ENCODE results near the gene COL18A1. TPM values are rescaled to one million over a fixed set of nuclear protein-coding genes. Genes with fewer than 3 reads are reported as not detected.
A peak's percentile ranks its signal among the peaks of the same experiment; 100 is the strongest.

Gene COL18A1
- total and polyA plus RNA-seq, 9 of the 15 experiments (the other 6 are each of a cell fraction or from before 2014, with no cell fraction given) = 0.14 to 16.4 (median 2.0) TPM

- DNase-seq (ENCODE audit: extremely low read depth in 1 of 4, low spot score in 3 of 4) (no peak), ATAC-seq (no peak; the same call in 2 of the 3 replicates), FAIRE-seq (peak; percentile 70)
- no TSS peak for BruUV-seq (replicated peaks)
- in situ Hi-C loops (cut with MboI) = no loop called here
- Histone ChIP-seq H3K4me1 (replicated peaks in 1 of 2; ENCODE audit: control insufficient read depth in 2 of 2, insufficient read depth in 2 of 2, low read length in 2 of 2) (peaks cover 0 to 45% of the 10 kb centered on the region in 2 experiments; a peak in 4 of 5 replicates), H3K36me3 (ENCODE audit: control insufficient read depth, insufficient read depth, low read length) (no peaks in the 10 kb centered on the region), H4K20me1 (replicated peaks; ENCODE audit: control insufficient read depth, insufficient read depth, low read length) (peaks cover 25% of the 10 kb centered on the region), H3K9ac (ENCODE audit: insufficient read depth in 1 of 2, low read depth in 2 of 2, low read length in 2 of 2) (no peak overlapping the region), H3K27ac (ENCODE audit: extremely low read depth, low read depth, low read length) (no peak overlapping the region), H3K27me3 (ENCODE audit: control insufficient read depth in 2 of 2, insufficient read depth in 2 of 2, low read length in 2 of 2) (peaks cover 81 to 93% of the 10 kb centered on the region in 2 experiments), H3K79me2 (ENCODE audit: control insufficient read depth, insufficient read depth, low read length) (no peaks in the 10 kb centered on the region), H3K4me3 (no peak overlapping the region), H3K9me3 (replicated peaks; ENCODE audit: control insufficient read depth, insufficient read depth, low read depth, low read length) (no peaks in the 10 kb centered on the region), H2AFZ (ENCODE audit: low read depth, low read length) (no peak overlapping the region), H3K4me2 (ENCODE audit: insufficient read depth, low read length) (no peak overlapping the region), H3K9me1 (ENCODE audit: control insufficient read depth, insufficient read depth, low read length) (no peaks in the 10 kb centered on the region)
- TF ChIP-seq GABPA (tag; conservative IDR thresholded peaks at IDR 0.05; ENCODE audit: low read depth) = no peak
- no peak for TF ChIP-seq ZNF274 (IDR thresholded peaks at IDR 0.05; ENCODE audit: borderline replicate concordance, low read depth, low read length)
- TF ChIP-seq PRDM10 (IDR thresholded peaks at IDR 0.05; ENCODE audit: partially characterized antibody) = peak; percentile 11
- TF ChIP-seq DIDO1 (tag; IDR thresholded peaks at IDR 0.05; ENCODE audit: low read depth) = no peak
- TF ChIP-seq ILF3 (IDR thresholded peaks at IDR 0.05; ENCODE audit: borderline replicate concordance) = no peak
- TF ChIP-seq MCM3 (IDR thresholded peaks at IDR 0.05) = no peak
- no peak for TF ChIP-seq ZFX (CRISPR knock-in tag; IDR thresholded peaks at IDR 0.05)
- TF ChIP-seq ZNF263 (CRISPR knock-in tag; IDR thresholded peaks at IDR 0.05; ENCODE audit: borderline replicate concordance) = peak; percentile 76
- no peak for TF ChIP-seq RBM25 (IDR thresholded peaks at IDR 0.05; ENCODE audit: low read depth, low read length, severe bottlenecking)
- no peak for TF ChIP-seq ZKSCAN8 (CRISPR knock-in tag; IDR thresholded peaks at IDR 0.05)
- TF ChIP-seq, protein P1, sequence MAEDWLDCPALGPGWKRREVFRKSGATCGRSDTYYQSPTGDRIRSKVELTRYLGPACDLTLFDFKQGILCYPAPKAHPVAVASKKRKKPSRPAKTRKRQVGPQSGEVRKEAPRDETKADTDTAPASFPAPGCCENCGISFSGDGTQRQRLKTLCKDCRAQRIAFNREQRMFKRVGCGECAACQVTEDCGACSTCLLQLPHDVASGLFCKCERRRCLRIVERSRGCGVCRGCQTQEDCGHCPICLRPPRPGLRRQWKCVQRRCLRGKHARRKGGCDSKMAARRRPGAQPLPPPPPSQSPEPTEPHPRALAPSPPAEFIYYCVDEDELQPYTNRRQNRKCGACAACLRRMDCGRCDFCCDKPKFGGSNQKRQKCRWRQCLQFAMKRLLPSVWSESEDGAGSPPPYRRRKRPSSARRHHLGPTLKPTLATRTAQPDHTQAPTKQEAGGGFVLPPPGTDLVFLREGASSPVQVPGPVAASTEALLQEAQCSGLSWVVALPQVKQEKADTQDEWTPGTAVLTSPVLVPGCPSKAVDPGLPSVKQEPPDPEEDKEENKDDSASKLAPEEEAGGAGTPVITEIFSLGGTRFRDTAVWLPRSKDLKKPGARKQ (CRISPR knock-in tag; IDR thresholded peaks at IDR 0.05) = no peak
- no peak for TF ChIP-seq CEBPB (tag; IDR thresholded peaks at IDR 0.05)
- TF ChIP-seq ZNF347 (CRISPR knock-in tag; IDR thresholded peaks at IDR 0.05; ENCODE audit: low read depth) = no peak
- no peak for TF ChIP-seq ZNF3 (CRISPR knock-in tag; IDR thresholded peaks at IDR 0.05)
- TF ChIP-seq SNRNP70 (optimal IDR thresholded peaks at IDR 0.05; ENCODE audit: low read depth, low read length) = no peak
- intact Hi-C loops (cut with micrococcal nuclease) = no loop called here
- CTCF ChIA-PET (ENCODE audit: low intra/inter-chr PET ratio) = no interaction called here
- POLR2A ChIA-PET = no interaction called here
- 15% methylated on average over 18 of the region's 19 CpGs for WGBS (ENCODE audit: insufficient coverage, low coverage, missing lambda C conversion rate)
These were observed 16.2 kb upstream of the COL18A1 start for GRCh38 chr21:45388611-45389296.
